Right lobe of liver (tissue), 4 donors: Measurements from ENCODE around the gene FHIT.

Source experiments
- CTCF ChIP-seq, 4 donors: fragments of 200-600 bp in 3 of 4; fragments of 450-650 bp in 1 of 4; IDR thresholded peaks; one replicate each; pipeline versions ENCODE4 v1.5.1 to v1.8.0; 2016 to 2022; ENCODE audit warnings: antibody characterized with exemption in 4 of 4, mild to moderate bottlenecking in 2 of 4
- POLR2A ChIP-seq: fragments of 450-650 bp; IDR thresholded peaks from one replicate; pipeline ENCODE4 v1.6.1; 2017; ENCODE audit warnings: antibody characterized with exemption, mild to moderate bottlenecking
- donor health status: DM: no; HTN: no; CAD: no.
- donor health status: DM: no; HTN: no; CAD: no.
- donor health status: DM: no; HTN: yes; CAD: no.

GRCh38 chr3:60073942-60074341, 1177.3 kb downstream of the FHIT start:
- TF ChIP-seq CTCF (IDR thresholded peaks at IDR 0.05) = no peak
- no peak for TF ChIP-seq POLR2A
